GM12878 (cell line): ENCODE measurements around the gene ZNF805. TPM values are rescaled to one million over a fixed set of nuclear protein-coding genes. Genes with fewer than 3 reads are reported as not detected.

Experiments used
- CBX5 ChIP-seq: sonication (generic); IDR thresholded peaks from 2 replicates; pipeline ENCODE4 v1.6.1; 2016; ENCODE audit warnings: low read depth, moderate library complexity, mild to moderate bottlenecking, inconsistent platforms
- CEBPB ChIP-seq, 2 experiments: fragments of 150-350 bp in 1 of 2; IDR thresholded peaks; 2 replicates each; pipeline ENCODE4 v1.6.1; 2012 to 2014; ENCODE audit warnings: low read depth in 2 of 2, low read length in 2 of 2, borderline replicate concordance in 1 of 2, inconsistent platforms in 1 of 2
- HCFC1 ChIP-seq: fragments of 150-350 bp; IDR thresholded peaks from 2 replicates; pipeline ENCODE4 v1.6.1; 2014; ENCODE audit warnings: low read length
- MTA2 ChIP-seq: fragments of 450-650 bp; IDR thresholded peaks from 2 replicates; pipeline ENCODE4 v1.6.1; 2016; ENCODE audit warnings: low read depth, mild to moderate bottlenecking, moderate library complexity
- POLR2AphosphoS5 ChIP-seq: IDR thresholded peaks from 2 replicates; pipeline ENCODE4 v1.6.1; 2011; ENCODE audit warnings: mild to moderate bottlenecking, low read length, inconsistent platforms
- RAD21 ChIP-seq: IDR thresholded peaks from 2 replicates; pipeline ENCODE4 v1.6.1; 2011; ENCODE audit warnings: mild to moderate bottlenecking, low read depth, low read length, moderate library complexity; ENCODE audit not compliant: insufficient read depth
- SUZ12 ChIP-seq: fragments of 200-600 bp; sonication (generic); IDR thresholded peaks from one replicate; pipeline ENCODE4 v1.6.1; 2018; ENCODE audit warnings: antibody characterized with exemption, mild to moderate bottlenecking; ENCODE audit not compliant: unreplicated experiment
- ZSCAN29 ChIP-seq: fragments of 450-650 bp; IDR thresholded peaks from 2 replicates; pipeline ENCODE4 v1.6.1; 2017; ENCODE audit warnings: mild to moderate bottlenecking, moderate library complexity
- polyA plus RNA-seq, 11 experiments: library from polyadenylated mRNA; depleted of rRNA in 4 of 11; unstranded in 6 of 11; stranded (reverse) in 5 of 11; fragments of >200 nt; fragmentation: Nextera tagmentation in 4 of 11; fragmentation: Illumina TruSeq in 1 of 11; extraction: Ambion mirVana in 4 of 11; extraction: Trizol in 1 of 11; gene quantifications; 1 replicate in 1 of 11; 2 replicates in 10 of 11; pipeline versions ENCODE4 v1.2.1 to v1.2.3, GENCODE V29; 2011 to 2016; ENCODE audit warnings: inconsistent platforms in 2 of 11, missing spikeins in 2 of 11, low read depth in 1 of 11
- total RNA-seq, 4 experiments: library from RNA; depleted of rRNA in 3 of 4; stranded (reverse); fragments of >200 nt in 3 of 4; fragmentation: Illumina TruSeq in 1 of 4; extraction: Trizol in 1 of 4; gene quantifications; 2 replicates each; pipeline versions ENCODE4 v1.2.1 to v1.2.3, GENCODE V29; 2013 to 2021
- TF ChIP-seq, protein P1 (sequence below): fragments of 450-650 bp; IDR thresholded peaks from 2 replicates; pipeline ENCODE4 v1.6.1; 2017; ENCODE audit warnings: antibody characterized with exemption, mild to moderate bottlenecking, moderate library complexity
- TF ChIP-seq, protein P2 (sequence below): fragments of 450-650 bp; IDR thresholded peaks from 2 replicates; pipeline ENCODE4 v1.6.1; 2017; ENCODE audit warnings: mild to moderate bottlenecking, moderate library complexity
- TF ChIP-seq, protein P3 (sequence below): fragments of 450-650 bp; IDR thresholded peaks from 2 replicates; pipeline ENCODE4 v1.6.1; 2017; ENCODE audit warnings: mild to moderate bottlenecking, moderate library complexity
- TF ChIP-seq, protein P4 (sequence below): fragments of 450-650 bp; formaldehyde crosslinking; IDR thresholded peaks from 2 replicates; pipeline ENCODE4 v1.4.0; 2020; ENCODE audit warnings: mild to moderate bottlenecking, moderate library complexity

The ZNF805 gene
- total and polyA plus RNA-seq, 10 of the 15 experiments (the other 5 are each of a cell fraction or from before 2014, with no cell fraction given): 0.31 to 8.9 (median 2.3) TPM

DNA sequence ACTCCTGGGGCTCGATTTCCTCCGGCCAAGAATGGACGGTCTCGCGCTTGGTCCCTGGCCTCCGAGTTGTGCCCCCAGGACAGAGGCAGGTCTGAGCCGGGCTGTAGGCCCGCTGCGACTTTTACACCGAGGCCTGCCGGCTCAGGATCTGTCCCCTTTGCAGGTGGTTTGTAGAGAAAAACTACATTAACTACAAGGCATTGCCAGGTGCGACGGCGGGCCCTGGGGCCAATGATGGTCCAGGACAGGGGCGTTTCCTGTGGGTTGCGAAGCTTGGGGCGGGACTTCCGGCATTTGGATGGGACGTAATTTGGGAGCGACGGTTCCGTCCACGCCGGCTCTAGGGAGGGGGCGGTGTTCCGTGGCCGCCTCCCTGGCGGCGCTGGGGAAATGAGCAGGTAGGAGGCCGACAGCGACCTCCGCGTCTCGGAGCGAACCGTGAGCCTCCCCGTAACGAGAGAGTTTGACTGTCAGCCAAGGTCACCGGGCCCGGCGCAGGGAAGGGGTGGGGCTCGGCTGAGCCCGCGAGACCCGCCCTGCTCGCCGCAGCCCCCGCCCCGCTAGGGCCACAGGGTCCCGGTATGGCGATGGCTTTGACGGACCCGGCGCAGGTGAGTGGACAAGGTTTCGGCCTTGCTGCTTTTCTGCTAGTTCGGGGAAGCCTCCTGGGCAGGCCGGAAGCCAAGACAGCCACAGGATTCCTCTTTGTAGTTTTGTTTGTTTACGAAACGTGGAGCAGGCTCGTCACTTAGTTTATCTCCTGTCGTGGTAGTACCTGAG, at the start of gene ZNF805 (continued):
- TF ChIP-seq, protein P1, sequence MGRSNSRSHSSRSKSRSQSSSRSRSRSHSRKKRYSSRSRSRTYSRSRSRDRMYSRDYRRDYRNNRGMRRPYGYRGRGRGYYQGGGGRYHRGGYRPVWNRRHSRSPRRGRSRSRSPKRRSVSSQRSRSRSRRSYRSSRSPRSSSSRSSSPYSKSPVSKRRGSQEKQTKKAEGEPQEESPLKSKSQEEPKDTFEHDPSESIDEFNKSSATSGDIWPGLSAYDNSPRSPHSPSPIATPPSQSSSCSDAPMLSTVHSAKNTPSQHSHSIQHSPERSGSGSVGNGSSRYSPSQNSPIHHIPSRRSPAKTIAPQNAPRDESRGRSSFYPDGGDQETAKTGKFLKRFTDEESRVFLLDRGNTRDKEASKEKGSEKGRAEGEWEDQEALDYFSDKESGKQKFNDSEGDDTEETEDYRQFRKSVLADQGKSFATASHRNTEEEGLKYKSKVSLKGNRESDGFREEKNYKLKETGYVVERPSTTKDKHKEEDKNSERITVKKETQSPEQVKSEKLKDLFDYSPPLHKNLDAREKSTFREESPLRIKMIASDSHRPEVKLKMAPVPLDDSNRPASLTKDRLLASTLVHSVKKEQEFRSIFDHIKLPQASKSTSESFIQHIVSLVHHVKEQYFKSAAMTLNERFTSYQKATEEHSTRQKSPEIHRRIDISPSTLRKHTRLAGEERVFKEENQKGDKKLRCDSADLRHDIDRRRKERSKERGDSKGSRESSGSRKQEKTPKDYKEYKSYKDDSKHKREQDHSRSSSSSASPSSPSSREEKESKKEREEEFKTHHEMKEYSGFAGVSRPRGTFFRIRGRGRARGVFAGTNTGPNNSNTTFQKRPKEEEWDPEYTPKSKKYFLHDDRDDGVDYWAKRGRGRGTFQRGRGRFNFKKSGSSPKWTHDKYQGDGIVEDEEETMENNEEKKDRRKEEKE: no peak
- TF ChIP-seq SUZ12 (no peak), ZSCAN29 (no peak), MTA2 (no peak), CBX5 (no peak), HCFC1 (peak; percentile 93), RAD21 (no peak), CEBPB (IDR thresholded peaks at IDR 0.05; ENCODE audit: borderline replicate concordance in 1 of 2, low read depth in 2 of 2, low read length in 2 of 2) (no peak), POLR2AphosphoS5 (peak; percentile 84)
- TF ChIP-seq, protein P2, sequence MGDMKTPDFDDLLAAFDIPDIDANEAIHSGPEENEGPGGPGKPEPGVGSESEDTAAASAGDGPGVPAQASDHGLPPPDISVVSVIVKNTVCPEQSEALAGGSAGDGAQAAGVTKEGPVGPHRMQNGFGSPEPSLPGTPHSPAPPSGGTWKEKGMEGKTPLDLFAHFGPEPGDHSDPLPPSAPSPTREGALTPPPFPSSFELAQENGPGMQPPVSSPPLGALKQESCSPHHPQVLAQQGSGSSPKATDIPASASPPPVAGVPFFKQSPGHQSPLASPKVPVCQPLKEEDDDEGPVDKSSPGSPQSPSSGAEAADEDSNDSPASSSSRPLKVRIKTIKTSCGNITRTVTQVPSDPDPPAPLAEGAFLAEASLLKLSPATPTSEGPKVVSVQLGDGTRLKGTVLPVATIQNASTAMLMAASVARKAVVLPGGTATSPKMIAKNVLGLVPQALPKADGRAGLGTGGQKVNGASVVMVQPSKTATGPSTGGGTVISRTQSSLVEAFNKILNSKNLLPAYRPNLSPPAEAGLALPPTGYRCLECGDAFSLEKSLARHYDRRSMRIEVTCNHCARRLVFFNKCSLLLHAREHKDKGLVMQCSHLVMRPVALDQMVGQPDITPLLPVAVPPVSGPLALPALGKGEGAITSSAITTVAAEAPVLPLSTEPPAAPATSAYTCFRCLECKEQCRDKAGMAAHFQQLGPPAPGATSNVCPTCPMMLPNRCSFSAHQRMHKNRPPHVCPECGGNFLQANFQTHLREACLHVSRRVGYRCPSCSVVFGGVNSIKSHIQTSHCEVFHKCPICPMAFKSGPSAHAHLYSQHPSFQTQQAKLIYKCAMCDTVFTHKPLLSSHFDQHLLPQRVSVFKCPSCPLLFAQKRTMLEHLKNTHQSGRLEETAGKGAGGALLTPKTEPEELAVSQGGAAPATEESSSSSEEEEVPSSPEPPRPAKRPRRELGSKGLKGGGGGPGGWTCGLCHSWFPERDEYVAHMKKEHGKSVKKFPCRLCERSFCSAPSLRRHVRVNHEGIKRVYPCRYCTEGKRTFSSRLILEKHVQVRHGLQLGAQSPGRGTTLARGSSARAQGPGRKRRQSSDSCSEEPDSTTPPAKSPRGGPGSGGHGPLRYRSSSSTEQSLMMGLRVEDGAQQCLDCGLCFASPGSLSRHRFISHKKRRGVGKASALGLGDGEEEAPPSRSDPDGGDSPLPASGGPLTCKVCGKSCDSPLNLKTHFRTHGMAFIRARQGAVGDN: no peak; the same call in 1 of the 2 replicates
- TF ChIP-seq, protein P3, sequence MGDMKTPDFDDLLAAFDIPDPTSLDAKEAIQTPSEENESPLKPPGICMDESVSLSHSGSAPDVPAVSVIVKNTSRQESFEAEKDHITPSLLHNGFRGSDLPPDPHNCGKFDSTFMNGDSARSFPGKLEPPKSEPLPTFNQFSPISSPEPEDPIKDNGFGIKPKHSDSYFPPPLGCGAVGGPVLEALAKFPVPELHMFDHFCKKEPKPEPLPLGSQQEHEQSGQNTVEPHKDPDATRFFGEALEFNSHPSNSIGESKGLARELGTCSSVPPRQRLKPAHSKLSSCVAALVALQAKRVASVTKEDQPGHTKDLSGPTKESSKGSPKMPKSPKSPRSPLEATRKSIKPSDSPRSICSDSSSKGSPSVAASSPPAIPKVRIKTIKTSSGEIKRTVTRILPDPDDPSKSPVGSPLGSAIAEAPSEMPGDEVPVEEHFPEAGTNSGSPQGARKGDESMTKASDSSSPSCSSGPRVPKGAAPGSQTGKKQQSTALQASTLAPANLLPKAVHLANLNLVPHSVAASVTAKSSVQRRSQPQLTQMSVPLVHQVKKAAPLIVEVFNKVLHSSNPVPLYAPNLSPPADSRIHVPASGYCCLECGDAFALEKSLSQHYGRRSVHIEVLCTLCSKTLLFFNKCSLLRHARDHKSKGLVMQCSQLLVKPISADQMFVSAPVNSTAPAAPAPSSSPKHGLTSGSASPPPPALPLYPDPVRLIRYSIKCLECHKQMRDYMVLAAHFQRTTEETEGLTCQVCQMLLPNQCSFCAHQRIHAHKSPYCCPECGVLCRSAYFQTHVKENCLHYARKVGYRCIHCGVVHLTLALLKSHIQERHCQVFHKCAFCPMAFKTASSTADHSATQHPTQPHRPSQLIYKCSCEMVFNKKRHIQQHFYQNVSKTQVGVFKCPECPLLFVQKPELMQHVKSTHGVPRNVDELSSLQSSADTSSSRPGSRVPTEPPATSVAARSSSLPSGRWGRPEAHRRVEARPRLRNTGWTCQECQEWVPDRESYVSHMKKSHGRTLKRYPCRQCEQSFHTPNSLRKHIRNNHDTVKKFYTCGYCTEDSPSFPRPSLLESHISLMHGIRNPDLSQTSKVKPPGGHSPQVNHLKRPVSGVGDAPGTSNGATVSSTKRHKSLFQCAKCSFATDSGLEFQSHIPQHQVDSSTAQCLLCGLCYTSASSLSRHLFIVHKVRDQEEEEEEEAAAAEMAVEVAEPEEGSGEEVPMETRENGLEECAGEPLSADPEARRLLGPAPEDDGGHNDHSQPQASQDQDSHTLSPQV: no peak
- TF ChIP-seq, protein P4, sequence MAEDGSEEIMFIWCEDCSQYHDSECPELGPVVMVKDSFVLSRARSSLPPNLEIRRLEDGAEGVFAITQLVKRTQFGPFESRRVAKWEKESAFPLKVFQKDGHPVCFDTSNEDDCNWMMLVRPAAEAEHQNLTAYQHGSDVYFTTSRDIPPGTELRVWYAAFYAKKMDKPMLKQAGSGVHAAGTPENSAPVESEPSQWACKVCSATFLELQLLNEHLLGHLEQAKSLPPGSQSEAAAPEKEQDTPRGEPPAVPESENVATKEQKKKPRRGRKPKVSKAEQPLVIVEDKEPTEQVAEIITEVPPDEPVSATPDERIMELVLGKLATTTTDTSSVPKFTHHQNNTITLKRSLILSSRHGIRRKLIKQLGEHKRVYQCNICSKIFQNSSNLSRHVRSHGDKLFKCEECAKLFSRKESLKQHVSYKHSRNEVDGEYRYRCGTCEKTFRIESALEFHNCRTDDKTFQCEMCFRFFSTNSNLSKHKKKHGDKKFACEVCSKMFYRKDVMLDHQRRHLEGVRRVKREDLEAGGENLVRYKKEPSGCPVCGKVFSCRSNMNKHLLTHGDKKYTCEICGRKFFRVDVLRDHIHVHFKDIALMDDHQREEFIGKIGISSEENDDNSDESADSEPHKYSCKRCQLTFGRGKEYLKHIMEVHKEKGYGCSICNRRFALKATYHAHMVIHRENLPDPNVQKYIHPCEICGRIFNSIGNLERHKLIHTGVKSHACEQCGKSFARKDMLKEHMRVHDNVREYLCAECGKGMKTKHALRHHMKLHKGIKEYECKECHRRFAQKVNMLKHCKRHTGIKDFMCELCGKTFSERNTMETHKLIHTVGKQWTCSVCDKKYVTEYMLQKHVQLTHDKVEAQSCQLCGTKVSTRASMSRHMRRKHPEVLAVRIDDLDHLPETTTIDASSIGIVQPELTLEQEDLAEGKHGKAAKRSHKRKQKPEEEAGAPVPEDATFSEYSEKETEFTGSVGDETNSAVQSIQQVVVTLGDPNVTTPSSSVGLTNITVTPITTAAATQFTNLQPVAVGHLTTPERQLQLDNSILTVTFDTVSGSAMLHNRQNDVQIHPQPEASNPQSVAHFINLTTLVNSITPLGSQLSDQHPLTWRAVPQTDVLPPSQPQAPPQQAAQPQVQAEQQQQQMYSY (CRISPR knock-in tag): 0 out of 2 replicates have a peak, but pooled peaks have one; percentile 17
